SK-N-SH (cell line): ENCODE measurements around the gene GSTA4. TPM values are rescaled to one million over a fixed set of nuclear protein-coding genes. Genes with fewer than 3 reads are reported as not detected.

ENCODE experiments used
- CTCF ChIA-PET: fragments of 300-600, 350-600 bp; formaldehyde crosslinking; extraction: SDS; loops from one replicate; lab custom pipeline; 2021; lab: Yijun Ruan, JAX
- POLR2A ChIA-PET: fragments of 350-600 bp; sonication (Branson Sonifier 250); formaldehyde crosslinking; extraction: SDS; loops from one replicate; lab custom pipeline; 2020; ENCODE audit warnings: antibody characterized with exemption, inconsistent platforms; lab: Yijun Ruan, JAX
- DNase-seq: peaks from one replicate; pipeline ENCODE4 v3.0.0; 2012
- H2AFZ ChIP-seq: fragments of 200-600 bp; sonication (generic); 2 replicates; pipeline ENCODE4 v1.8.1; 2016; ENCODE audit warnings: antibody characterized with exemption, mild to moderate bottlenecking, low read depth
- H3F3A ChIP-seq: fragments of 200-600 bp; sonication (generic); replicated peaks from 2 replicates; pipeline ENCODE3; 2016; ENCODE audit warnings: antibody characterized with exemption, mild to moderate bottlenecking; ENCODE audit not compliant: insufficient read depth
- H3K27ac ChIP-seq, 2 experiments: fragments of 200-500 bp in 1 of 2; fragments of 200-600 bp in 1 of 2; sonication (Bioruptor generic) in 1 of 2; sonication (generic), shearing (Covaris generic) in 1 of 2; 2 replicates each; pipeline versions ENCODE4 v1.5.1 to v1.6.1; 2014 to 2016; ENCODE audit warnings: low read depth in 2 of 2, inconsistent platforms in 1 of 2, low read length in 1 of 2, mild to moderate bottlenecking in 1 of 2, mixed read lengths in 1 of 2
- H3K27me3 ChIP-seq: fragments of 200-600 bp; sonication (generic), shearing (Covaris generic); 2 replicates; pipeline ENCODE4 v1.6.1; 2016; ENCODE audit warnings: mixed run types; ENCODE audit not compliant: insufficient read depth
- H3K36me3 ChIP-seq, 2 experiments: fragments of 200-500 bp in 1 of 2; fragments of 200-600 bp in 1 of 2; sonication (Bioruptor generic) in 1 of 2; sonication (generic) in 1 of 2; replicated peaks in 1 of 2; 2 replicates each; pipeline versions ENCODE3 to v1.5.1; 2014 to 2016; ENCODE audit warnings: low read length in 1 of 2, mild to moderate bottlenecking in 1 of 2; ENCODE audit not compliant: insufficient read depth in 2 of 2, control insufficient read depth in 1 of 2
- H3K4me1 ChIP-seq, 2 experiments: fragments of 200-500 bp in 1 of 2; fragments of 200-600 bp in 1 of 2; sonication (Bioruptor generic) in 1 of 2; sonication (generic), shearing (Covaris generic) in 1 of 2; 2 replicates each; pipeline versions ENCODE4 v1.5.1 to v1.6.1; 2014 to 2016; ENCODE audit warnings: low read depth in 1 of 2, low read length in 1 of 2, mixed run types in 1 of 2; ENCODE audit not compliant: insufficient read depth in 2 of 2, control insufficient read depth in 1 of 2
- H3K4me2 ChIP-seq: fragments of 200-600 bp; sonication (generic), shearing (Covaris generic); 2 replicates; pipeline ENCODE4 v1.6.1; 2017; ENCODE audit warnings: mixed run types
- H3K4me3 ChIP-seq, 2 experiments: fragments of 200-500 bp in 1 of 2; fragments of 200-600 bp in 1 of 2; sonication (Bioruptor generic) in 1 of 2; sonication (generic), shearing (Covaris generic) in 1 of 2; 2 replicates each; pipeline versions ENCODE4 v1.5.1 to v1.8.1; 2014 to 2016; ENCODE audit warnings: low read depth in 2 of 2, inconsistent platforms in 1 of 2, low read length in 1 of 2, mild to moderate bottlenecking in 1 of 2, mixed read lengths in 1 of 2, moderate library complexity in 1 of 2
- H3K79me2 ChIP-seq: fragments of 200-600 bp; sonication (generic); 2 replicates; pipeline ENCODE4 v1.8.1; 2017; ENCODE audit warnings: mild to moderate bottlenecking; ENCODE audit not compliant: insufficient read depth
- H3K9ac ChIP-seq: fragments of 200-600 bp; sonication (generic); 2 replicates; pipeline ENCODE4 v1.6.1; 2017; ENCODE audit warnings: mixed run types
- H3K9me2 ChIP-seq: fragments of 200-600 bp; sonication (generic); 2 replicates; pipeline ENCODE4 v1.6.1; 2017; ENCODE audit warnings: mixed run types
- H3K9me3 ChIP-seq: fragments of 200-600 bp; sonication (generic); 2 replicates; pipeline ENCODE4 v1.6.1; 2017; ENCODE audit warnings: mixed run types, mild to moderate bottlenecking, moderate library complexity
- H4K20me1 ChIP-seq: fragments of 200-600 bp; sonication (generic); 2 replicates; pipeline ENCODE4 v1.6.1; 2017; ENCODE audit warnings: mild to moderate bottlenecking, mixed run types; ENCODE audit not compliant: insufficient read depth
- CHD2 ChIP-seq: fragments of 150-350 bp; IDR thresholded peaks from 2 replicates; pipeline ENCODE4 v1.6.1; 2018; ENCODE audit warnings: low read length; ENCODE audit not compliant: partially characterized antibody
- FOXJ3 ChIP-seq: sonication (generic); formaldehyde crosslinking; IDR thresholded peaks from 2 replicates; pipeline ENCODE4 v1.5.1; 2020; ENCODE audit warnings: mild to moderate bottlenecking, missing genetic modification reagents
- FOXM1 ChIP-seq: IDR thresholded peaks from 2 replicates; pipeline ENCODE4 v1.4.0; 2012; ENCODE audit warnings: low read depth, mild to moderate bottlenecking
- GATA2 ChIP-seq: sonication (generic); formaldehyde crosslinking; IDR thresholded peaks from 2 replicates; pipeline ENCODE4 v1.5.0; 2020; ENCODE audit warnings: mild to moderate bottlenecking, missing genetic modification reagents
- MEF2A ChIP-seq: IDR thresholded peaks from 2 replicates; pipeline ENCODE4 v1.4.0; 2012; ENCODE audit warnings: low read depth, borderline replicate concordance
- MXI1 ChIP-seq: IDR thresholded peaks from 2 replicates; pipeline ENCODE4 v1.6.1; 2012; ENCODE audit warnings: mild to moderate bottlenecking, low read depth, low read length, improper control_type of control experiment
- NRF1 ChIP-seq: IDR thresholded peaks from 2 replicates; pipeline ENCODE4 v1.6.1; 2012; ENCODE audit warnings: low read depth, mild to moderate bottlenecking, low read length
- RAD21 ChIP-seq: IDR thresholded peaks from 2 replicates; pipeline ENCODE4 v1.6.1; 2012; ENCODE audit warnings: mild to moderate bottlenecking, low read length
- SIN3A ChIP-seq: IDR thresholded peaks from 2 replicates; pipeline ENCODE4 v1.6.1; 2012; ENCODE audit warnings: low read depth, mild to moderate bottlenecking, low read length, moderate library complexity, borderline replicate concordance
- SMC3 ChIP-seq: IDR thresholded peaks from 2 replicates; pipeline ENCODE4 v1.6.1; 2012; ENCODE audit warnings: low read depth, low read length, improper control_type of control experiment
- TAF1 ChIP-seq: IDR thresholded peaks from 2 replicates; pipeline ENCODE4 v1.6.1; 2012; ENCODE audit warnings: low read depth, mild to moderate bottlenecking, low read length, moderate library complexity, borderline replicate concordance
- TCF12 ChIP-seq: IDR thresholded peaks from 2 replicates; pipeline ENCODE4 v1.4.0; 2012
- YY1 ChIP-seq: IDR thresholded peaks from 2 replicates; pipeline ENCODE4 v1.4.0; 2012; ENCODE audit warnings: low read depth, mild to moderate bottlenecking
- WGBS: methylation state at CpG from one replicate; pipeline ENCODE4 v1.1.6; 2017; ENCODE audit warnings: low lambda C conversion rate; 5-methylcytosine and 5-hydroxymethylcytosine counted together
- polyA plus RNA-seq, 3 experiments: library from polyadenylated mRNA; depleted of rRNA; stranded (reverse); fragments of >200 nt; gene quantifications; 2 replicates each; pipeline ENCODE4 v1.2.3, GENCODE V29; 2012

GSTA4 gene
- polyA plus RNA-seq, 1 of the 3 experiments (the other 2 are of a cell fraction), result 28.3 TPM

- no peaks in the 10 kb centered on the region for H3K9me3 ChIP-seq
Measured at GRCh38 chr6:52999456-52999855, 4.4 kb upstream of the GSTA4 start.

GRCh38 chr6:52998603-52999002 lies 3.5 kb upstream of the GSTA4 start:
- H3F3A ChIP-seq, result peaks cover 25% of the 10 kb centered on the region
- no peak overlapping the region for H3K4me2 ChIP-seq
- H3K36me3 ChIP-seq, result peaks cover 3 to 23% of the 10 kb centered on the region in 2 experiments
- H3K9me3 ChIP-seq, result no peaks in the 10 kb centered on the region
- TF ChIP-seq NRF1 (no peak), TAF1 (no peak)
- ChIA-PET CTCF (interaction anchor here (1.1 to 1.3 kb wide), 2 partner anchors 8 to 10 kb away, joined by 3 to 5 read pairs; no protein-coding TSS in a partner anchor), POLR2A (no interaction called here)
- H2AFZ ChIP-seq, result no peak overlapping the region
- peaks cover 0 to 2% of the 10 kb centered on the region in 2 experiments; a peak in 1 of 4 replicates for H3K4me1 ChIP-seq
- H3K27ac ChIP-seq, result no peak overlapping the region
- H3K79me2 ChIP-seq, result 0 out of 2 replicates have a peak, but pooled peaks cover 11% of the 10 kb centered on the region
- no peaks in the 10 kb centered on the region for H4K20me1 ChIP-seq
- H3K9me2 ChIP-seq, result no peaks in the 10 kb centered on the region
- WGBS, result 90% methylated on average over 4 of the region's 4 CpGs
- no peaks in the 10 kb centered on the region for H3K27me3 ChIP-seq
- no peak for DNase-seq
- no peak overlapping the region for H3K4me3 ChIP-seq
- H3K9ac ChIP-seq, result no peak overlapping the region

More at GRCh38 chr6:52999456-52999855, 4.4 kb upstream of the GSTA4 start:
- H3K4me1 ChIP-seq, result peaks cover 0 to 2% of the 10 kb centered on the region in 2 experiments; a peak in 1 of 4 replicates
- H3K79me2 ChIP-seq, result 0 out of 2 replicates have a peak, but pooled peaks cover 3% of the 10 kb centered on the region
- peaks cover 16% of the 10 kb centered on the region for H3F3A ChIP-seq
- H3K36me3 ChIP-seq, result peaks cover 11 to 32% of the 10 kb centered on the region in 2 experiments
- CTCF ChIA-PET, result interaction anchor here (0.6 to 1.0 kb wide), 2 partner anchors 80 to 96 kb away, joined by 3 to 4 read pairs; no protein-coding TSS in a partner anchor
- TF ChIP-seq SIN3A, result no peak
- TF ChIP-seq YY1, result no peak
- no peak overlapping the region for H3K9ac ChIP-seq
- H3K4me2 ChIP-seq, result no peak overlapping the region
- no peak overlapping the region for H3K4me3 ChIP-seq
- no peaks in the 10 kb centered on the region for H3K27me3 ChIP-seq
- POLR2A ChIA-PET, result no interaction called here
- H3K9me2 ChIP-seq, result no peaks in the 10 kb centered on the region
- no peaks in the 10 kb centered on the region for H4K20me1 ChIP-seq
- no peak for DNase-seq
- 95% methylated on average over 6 of the region's 6 CpGs for WGBS
- H3K27ac ChIP-seq, result no peak overlapping the region
- no peak overlapping the region for H2AFZ ChIP-seq

GRCh38 chr6:52995913-52996645 lies 995 bp upstream of the GSTA4 start:
- ChIA-PET CTCF (interaction anchor here (0.7 to 3.9 kb wide), 22 partner anchors 10 to 306 kb away, joined by 3 to 32 read pairs (median 3); partner anchors contain the start of gene FBXO9), POLR2A (interaction anchor here (1.0 to 1.3 kb wide), 2 partner anchors 70 to 577 kb away, joined by 3 to 5 read pairs; no protein-coding TSS in a partner anchor)
- H3K4me3 ChIP-seq, result peak overlapping the region; percentile 44 to 56
- no peaks in the 10 kb centered on the region for H3K9me2 ChIP-seq
- no peak overlapping the region for H3K9ac ChIP-seq
- no peak overlapping the region for H2AFZ ChIP-seq
- peaks cover 0 to 6% of the 10 kb centered on the region in 2 experiments; a peak in 2 of 4 replicates for H3K4me1 ChIP-seq
- peaks cover under 1 to 3% of the 10 kb centered on the region in 2 experiments for H3K36me3 ChIP-seq
- no peaks in the 10 kb centered on the region for H3K27me3 ChIP-seq
- H3K4me2 ChIP-seq, result peak overlapping the region; percentile 25
- H3K27ac ChIP-seq, result peak overlapping the region; percentile 20 to 97
- H3K79me2 ChIP-seq, result peaks cover 35% of the 10 kb centered on the region
- H4K20me1 ChIP-seq, result no peaks in the 10 kb centered on the region
- H3F3A ChIP-seq, result peaks cover 26% of the 10 kb centered on the region
- no peaks in the 10 kb centered on the region for H3K9me3 ChIP-seq
- WGBS, result 2% methylated on average over 21 of the region's 21 CpGs
- TF ChIP-seq CHD2, result no peak
- TF ChIP-seq SMC3, result no peak
- no peak for TF ChIP-seq FOXJ3 (CRISPR knock-in tag)
- no peak for TF ChIP-seq FOXM1
- TF ChIP-seq MEF2A, result no peak
- no peak for TF ChIP-seq TCF12
- no peak for TF ChIP-seq GATA2 (CRISPR knock-in tag)
- TF ChIP-seq MXI1, result peak; percentile 23; the same call in 1 of the 2 replicates
- no peak for TF ChIP-seq RAD21
- peak; percentile 20 for DNase-seq
